GM12892 (cell line): ENCODE results near the gene BICC1.

ENCODE experiments used
- DNase-seq: peaks from one replicate; pipeline ENCODE4 v3.0.0; 2011; ENCODE audit not compliant: insufficient read length
- FAIRE-seq: peaks from 2 replicates; lab custom pipeline; 2011; peaks lifted over from hg19 to GRCh38; lab: Jason Lieb, UNC
- POLR2A ChIP-seq: IDR thresholded peaks from 2 replicates; pipeline ENCODE4 v1.6.1; 2011; ENCODE audit warnings: low read depth, low read length, control low read depth
- POLR2AphosphoS5 ChIP-seq: IDR thresholded peaks from 2 replicates; pipeline ENCODE4 v1.6.1; 2011; ENCODE audit warnings: low read depth, low read length, control low read depth
- TAF1 ChIP-seq: IDR thresholded peaks from 2 replicates; pipeline ENCODE4 v1.6.1; 2011; ENCODE audit warnings: low read depth, mild to moderate bottlenecking, control low read depth, low read length, borderline replicate concordance

Gene BICC1

DNA sequence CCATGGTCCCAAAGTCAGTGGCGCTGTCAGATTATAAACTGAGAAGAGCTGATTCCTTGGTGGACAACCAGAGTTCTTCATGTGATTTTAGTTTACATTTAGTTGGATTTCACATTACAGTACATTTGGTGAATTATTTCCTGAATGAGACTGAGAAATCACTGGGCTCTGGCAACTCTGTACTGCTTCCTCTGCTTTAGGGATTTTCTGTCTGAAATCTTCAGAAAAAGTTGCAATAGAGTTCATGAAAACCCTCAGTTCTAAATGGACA lies 242.6 kb downstream of the BICC1 start:
- TF ChIP-seq POLR2AphosphoS5: no peak
- no peak for TF ChIP-seq POLR2A
- TF ChIP-seq TAF1: no peak
- FAIRE-seq (no peak), DNase-seq (no peak)

DNA sequence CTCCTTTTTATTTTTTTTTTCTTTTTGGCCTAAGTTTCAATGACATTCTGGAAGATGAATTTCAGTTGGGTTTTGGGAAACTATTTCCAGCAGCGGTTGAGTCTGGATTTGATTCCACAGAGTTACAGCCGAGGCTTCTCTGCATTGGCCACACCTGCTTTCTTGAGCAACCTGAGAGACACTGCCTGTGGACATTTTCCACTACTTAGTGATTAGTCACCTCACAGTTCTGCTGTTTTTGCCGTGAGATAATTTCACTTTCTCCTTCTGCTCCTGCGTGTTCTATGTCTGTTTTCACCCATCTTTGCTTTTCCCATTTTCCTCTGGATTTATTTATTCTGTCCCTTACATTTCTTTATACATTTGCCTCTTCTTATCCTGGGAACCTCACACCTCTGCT lies 243.0 kb downstream of the BICC1 start:
- DNase-seq (no peak), FAIRE-seq (no peak)
- no peak for TF ChIP-seq POLR2A
- TF ChIP-seq TAF1: no peak
- TF ChIP-seq POLR2AphosphoS5: no peak

- TF ChIP-seq POLR2A (no peak), POLR2AphosphoS5 (no peak)
- FAIRE-seq (no peak), DNase-seq (no peak)
Observed at GRCh38 chr10:58756130-58756719, 243.6 kb downstream of the BICC1 start.

GRCh38 chr10:58757352-58758065 lies 244.8 kb downstream of the BICC1 start:
- no peak for TF ChIP-seq POLR2AphosphoS5
- no peak for TF ChIP-seq POLR2A
- TF ChIP-seq TAF1: no peak
- FAIRE-seq: peak; percentile 17
- DNase-seq: no peak

- no peak for DNase-seq
- no peak for FAIRE-seq
- no peak for TF ChIP-seq POLR2AphosphoS5
- no peak for TF ChIP-seq POLR2A
- TF ChIP-seq TAF1: no peak
Observed at GRCh38 chr10:58758321-58758720, 245.6 kb downstream of the BICC1 start.

DNA sequence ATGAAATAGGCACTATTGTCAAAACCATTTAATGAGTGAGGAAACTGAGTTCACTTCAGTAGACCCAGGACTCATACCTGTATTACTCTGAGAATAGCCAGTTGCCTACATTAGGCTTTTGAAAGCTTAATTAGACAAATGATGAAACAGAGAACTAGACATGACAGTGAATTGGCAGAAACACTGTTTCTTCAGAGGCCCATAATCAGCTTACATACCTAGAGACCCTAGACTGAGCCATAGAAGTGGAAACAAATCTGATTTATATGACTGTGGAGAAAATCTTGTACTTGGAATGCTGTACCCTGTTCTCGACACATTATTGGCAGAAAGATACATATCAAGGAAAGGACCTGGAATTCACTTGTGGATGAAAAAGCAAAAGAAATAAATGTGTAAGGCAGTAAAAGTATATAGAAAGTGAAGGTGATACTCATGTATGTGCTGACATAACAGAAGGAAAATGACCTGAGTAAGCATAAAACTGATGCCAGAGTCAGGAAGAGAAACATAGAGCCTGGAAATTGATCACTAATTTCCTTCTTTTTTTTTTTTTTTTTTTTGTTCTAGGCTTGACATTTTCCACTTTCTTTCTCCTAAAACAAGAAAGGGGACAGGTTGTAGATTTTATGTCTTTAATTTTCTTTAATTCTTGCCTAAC lies 251.5 kb downstream of the BICC1 start:
- no peak for FAIRE-seq
- no peak for TF ChIP-seq POLR2AphosphoS5
- TF ChIP-seq TAF1: no peak
- DNase-seq: no peak

DNA sequence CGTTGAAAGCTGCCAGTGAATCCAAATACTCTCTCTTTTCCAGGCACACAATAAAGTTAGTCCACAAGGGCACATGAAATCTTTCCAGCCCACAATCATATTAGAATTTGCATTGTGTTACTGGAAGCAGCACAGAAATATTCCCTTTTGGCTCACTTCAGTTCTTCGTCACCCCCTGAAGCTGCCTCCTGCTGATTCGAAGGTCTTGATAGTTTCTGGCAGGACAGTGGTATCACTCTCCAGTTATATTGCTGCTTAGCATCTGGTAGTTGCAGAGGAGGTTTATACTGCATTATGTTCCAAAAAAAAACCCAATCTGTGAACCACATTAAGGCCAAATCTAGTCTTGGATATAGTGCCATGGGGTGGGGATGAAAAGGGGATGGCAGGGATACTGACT lies 253.2 kb downstream of the BICC1 start:
- no peak for DNase-seq
- TF ChIP-seq TAF1 (no peak), POLR2A (no peak), POLR2AphosphoS5 (no peak)
- no peak for FAIRE-seq

DNA sequence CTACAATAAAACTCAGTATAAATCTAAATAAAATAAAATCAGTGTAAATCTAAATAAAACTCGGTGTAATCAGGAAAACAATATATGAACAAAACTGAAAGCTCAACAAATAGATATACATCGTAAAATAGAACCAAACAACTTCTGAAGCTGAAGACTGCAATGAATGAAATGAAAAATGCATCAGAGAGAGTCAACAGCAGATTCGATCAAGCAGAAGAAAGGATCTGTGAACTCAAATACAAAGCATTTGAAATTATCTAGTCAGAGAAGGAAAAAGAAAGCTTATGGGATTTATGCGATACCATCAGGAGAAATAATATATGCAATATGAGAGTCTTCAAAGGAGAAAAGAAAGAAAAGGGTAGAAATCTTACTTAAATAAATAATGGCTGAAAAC lies 255.0 kb downstream of the BICC1 start:
- FAIRE-seq: no peak
- no peak for DNase-seq

DNA sequence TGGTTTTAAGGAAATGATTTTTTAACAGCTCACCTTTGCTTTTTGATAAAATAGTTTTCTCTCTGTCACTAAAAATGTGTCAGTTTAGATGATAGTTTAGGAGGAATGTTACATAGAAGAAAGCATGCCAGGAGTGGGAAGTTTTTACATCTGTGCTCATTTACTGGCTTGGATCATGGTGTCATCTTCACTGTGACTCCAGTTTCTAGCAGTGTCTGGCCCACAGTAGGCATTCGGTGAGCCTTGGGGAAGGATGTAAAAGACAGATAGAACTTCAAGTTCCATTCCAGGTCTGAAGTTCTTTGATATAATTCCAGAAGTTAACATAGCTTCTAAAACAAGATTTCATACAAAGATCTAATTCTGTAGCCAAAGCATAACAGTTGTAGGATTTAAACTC lies 259.2 kb downstream of the BICC1 start:
- FAIRE-seq: no peak
- no peak for TF ChIP-seq POLR2A
- no peak for TF ChIP-seq POLR2AphosphoS5
- TF ChIP-seq TAF1: no peak
- no peak for DNase-seq

More for the DNA sequence above, 255.0 kb downstream of the BICC1 start:
- no peak for TF ChIP-seq POLR2AphosphoS5
- no peak for TF ChIP-seq TAF1
- no peak for TF ChIP-seq POLR2A

- DNase-seq (no peak), FAIRE-seq (no peak)
- TF ChIP-seq POLR2A (no peak), TAF1 (no peak), POLR2AphosphoS5 (no peak)
Observed at GRCh38 chr10:58772758-58773157, 260.1 kb downstream of the BICC1 start.

GRCh38 chr10:58773341-58773740 lies 260.7 kb downstream of the BICC1 start:
- DNase-seq (no peak), FAIRE-seq (no peak)
- no peak for TF ChIP-seq TAF1
- TF ChIP-seq POLR2A: no peak
- no peak for TF ChIP-seq POLR2AphosphoS5

DNA sequence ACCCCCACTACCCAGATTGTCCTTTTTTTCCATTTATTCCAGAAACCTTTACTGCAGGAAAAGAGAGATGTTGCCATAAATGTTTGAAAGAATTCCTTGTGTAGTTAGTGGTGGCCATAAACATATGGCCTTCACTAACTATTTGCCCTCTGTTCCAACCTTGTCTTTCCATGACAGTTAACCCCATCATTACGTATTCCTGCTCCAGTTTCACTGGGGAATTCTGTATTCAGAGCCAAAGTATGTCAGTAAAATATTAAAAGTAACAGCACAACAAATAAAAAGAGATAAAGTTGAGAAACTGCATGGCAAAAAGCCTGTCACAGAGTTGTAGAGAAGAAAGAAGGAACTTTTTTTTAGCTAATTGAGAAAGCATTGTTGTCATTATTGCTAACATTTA lies 261.3 kb downstream of the BICC1 start:
- FAIRE-seq (no peak), DNase-seq (no peak)
- TF ChIP-seq TAF1 (no peak), POLR2A (no peak), POLR2AphosphoS5 (no peak)

DNA sequence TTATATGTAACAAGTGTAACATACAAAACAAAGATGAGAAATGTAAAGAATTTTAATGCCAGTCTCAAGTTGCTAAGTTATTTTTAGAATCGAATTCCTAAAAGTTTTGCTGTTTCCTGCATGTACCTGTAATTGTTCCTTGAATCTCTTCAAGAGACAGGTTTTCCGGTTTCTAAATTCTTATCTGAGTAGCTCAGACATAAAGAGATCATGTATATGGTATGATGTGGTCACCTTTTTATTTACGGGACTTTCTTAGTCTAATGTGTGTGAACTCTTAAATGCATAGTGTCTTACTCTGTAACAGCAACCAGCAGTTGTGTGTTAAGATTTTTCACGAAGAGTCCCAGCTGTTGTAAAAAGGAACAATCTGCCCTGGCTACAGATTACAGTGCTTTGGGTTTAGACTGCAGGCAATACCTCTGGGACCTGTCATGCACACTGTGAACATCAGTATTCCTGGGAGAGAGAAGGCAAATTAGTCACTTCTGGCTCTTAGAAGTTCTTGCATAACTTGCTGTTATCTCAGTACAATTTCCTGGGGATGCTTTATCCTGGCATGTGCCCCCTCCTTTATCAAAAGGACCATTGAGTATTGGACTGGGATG lies 263.4 kb downstream of the BICC1 start:
- DNase-seq: no peak
- no peak for FAIRE-seq
- no peak for TF ChIP-seq TAF1
- TF ChIP-seq POLR2A: no peak
- no peak for TF ChIP-seq POLR2AphosphoS5
